ENCODE measurements around the gene TFAP2A.

The TFAP2A gene

GRCh38 chr6:10398446-10399218, 16.2 kb downstream of the TFAP2A start:
- no peak for DNase-seq

- DNase-seq, result no peak
Measured at GRCh38 chr6:10397756-10398445, 17.0 kb downstream of the TFAP2A start.

GRCh38 chr6:10396785-10397184, 18.1 kb downstream of the TFAP2A start:
- DNase-seq, result no peak

GRCh38 chr6:10395704-10396546, 18.9 kb downstream of the TFAP2A start:
- no peak for DNase-seq

GRCh38 chr6:10395171-10395703, 19.6 kb downstream of the TFAP2A start:
- DNase-seq, result no peak

- no peak for DNase-seq
Measured at GRCh38 chr6:10393544-10394225, 21.2 kb downstream of the TFAP2A start.

- no peak for DNase-seq
Measured at GRCh38 chr6:10391799-10392198, 23.1 kb downstream of the TFAP2A start.

- no peak for DNase-seq
Measured at GRCh38 chr6:10391299-10391630, 23.6 kb downstream of the TFAP2A start.

- DNase-seq, result no peak
Measured at GRCh38 chr6:10390495-10391298, 24.2 kb downstream of the TFAP2A start.

GRCh38 chr6:10389739-10390494, 25.0 kb downstream of the TFAP2A start:
- DNase-seq, result no peak

GRCh38 chr6:10386756-10387654, 27.9 kb downstream of the TFAP2A start:
- no peak for DNase-seq

GRCh38 chr6:10386220-10386619, 28.7 kb downstream of the TFAP2A start:
- no peak for DNase-seq

GRCh38 chr6:10385524-10386132, 29.2 kb downstream of the TFAP2A start:
- no peak for DNase-seq

GRCh38 chr6:10384610-10385523, 30.0 kb downstream of the TFAP2A start:
- no peak for DNase-seq

- DNase-seq, result no peak
Measured at GRCh38 chr6:10384091-10384609, 30.7 kb downstream of the TFAP2A start.

GRCh38 chr6:10383331-10384090, 31.4 kb downstream of the TFAP2A start:
- DNase-seq, result no peak

- no peak for DNase-seq
Measured at GRCh38 chr6:10382728-10383330, 32.0 kb downstream of the TFAP2A start.

Measured in activated CD4-positive, alpha-beta T cell treated with anti-CD3 and anti-CD28 coated beads, Interleukin-2, amount 50 U/mL, for 4 hours (primary cell).